Prostate gland (tissue), 2 donors: ENCODE measurements around the gene ZNF518A.

Experiments used
- POLR2AphosphoS5 ChIP-seq: sonication (generic); formaldehyde crosslinking; IDR thresholded peaks from one replicate; pipeline ENCODE4 v1.6.1; 2017; ENCODE audit warnings: antibody characterized with exemption
- TF ChIP-seq, protein P1 (sequence below), 4 experiments: fragments of 200-600 bp in 2 of 4; fragments of 450-650 bp in 2 of 4; sonication (generic) in 2 of 4; IDR thresholded peaks; 1 replicate in 3 of 4; 2 replicates in 1 of 4; pipeline ENCODE4 v1.5.1; 2016 to 2019; ENCODE audit warnings: antibody characterized with exemption in 4 of 4, mild to moderate bottlenecking in 2 of 4, moderate library complexity in 2 of 4

GRCh38 chr10:96092999-96093767 is 36.9 kb upstream of the ZNF518A start:
- TF ChIP-seq, protein P1, sequence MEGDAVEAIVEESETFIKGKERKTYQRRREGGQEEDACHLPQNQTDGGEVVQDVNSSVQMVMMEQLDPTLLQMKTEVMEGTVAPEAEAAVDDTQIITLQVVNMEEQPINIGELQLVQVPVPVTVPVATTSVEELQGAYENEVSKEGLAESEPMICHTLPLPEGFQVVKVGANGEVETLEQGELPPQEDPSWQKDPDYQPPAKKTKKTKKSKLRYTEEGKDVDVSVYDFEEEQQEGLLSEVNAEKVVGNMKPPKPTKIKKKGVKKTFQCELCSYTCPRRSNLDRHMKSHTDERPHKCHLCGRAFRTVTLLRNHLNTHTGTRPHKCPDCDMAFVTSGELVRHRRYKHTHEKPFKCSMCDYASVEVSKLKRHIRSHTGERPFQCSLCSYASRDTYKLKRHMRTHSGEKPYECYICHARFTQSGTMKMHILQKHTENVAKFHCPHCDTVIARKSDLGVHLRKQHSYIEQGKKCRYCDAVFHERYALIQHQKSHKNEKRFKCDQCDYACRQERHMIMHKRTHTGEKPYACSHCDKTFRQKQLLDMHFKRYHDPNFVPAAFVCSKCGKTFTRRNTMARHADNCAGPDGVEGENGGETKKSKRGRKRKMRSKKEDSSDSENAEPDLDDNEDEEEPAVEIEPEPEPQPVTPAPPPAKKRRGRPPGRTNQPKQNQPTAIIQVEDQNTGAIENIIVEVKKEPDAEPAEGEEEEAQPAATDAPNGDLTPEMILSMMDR (IDR thresholded peaks at IDR 0.05): no peak
- no peak for TF ChIP-seq POLR2AphosphoS5
